ENCODE measurements around the gene UNC5B.

Gene UNC5B

DNA sequence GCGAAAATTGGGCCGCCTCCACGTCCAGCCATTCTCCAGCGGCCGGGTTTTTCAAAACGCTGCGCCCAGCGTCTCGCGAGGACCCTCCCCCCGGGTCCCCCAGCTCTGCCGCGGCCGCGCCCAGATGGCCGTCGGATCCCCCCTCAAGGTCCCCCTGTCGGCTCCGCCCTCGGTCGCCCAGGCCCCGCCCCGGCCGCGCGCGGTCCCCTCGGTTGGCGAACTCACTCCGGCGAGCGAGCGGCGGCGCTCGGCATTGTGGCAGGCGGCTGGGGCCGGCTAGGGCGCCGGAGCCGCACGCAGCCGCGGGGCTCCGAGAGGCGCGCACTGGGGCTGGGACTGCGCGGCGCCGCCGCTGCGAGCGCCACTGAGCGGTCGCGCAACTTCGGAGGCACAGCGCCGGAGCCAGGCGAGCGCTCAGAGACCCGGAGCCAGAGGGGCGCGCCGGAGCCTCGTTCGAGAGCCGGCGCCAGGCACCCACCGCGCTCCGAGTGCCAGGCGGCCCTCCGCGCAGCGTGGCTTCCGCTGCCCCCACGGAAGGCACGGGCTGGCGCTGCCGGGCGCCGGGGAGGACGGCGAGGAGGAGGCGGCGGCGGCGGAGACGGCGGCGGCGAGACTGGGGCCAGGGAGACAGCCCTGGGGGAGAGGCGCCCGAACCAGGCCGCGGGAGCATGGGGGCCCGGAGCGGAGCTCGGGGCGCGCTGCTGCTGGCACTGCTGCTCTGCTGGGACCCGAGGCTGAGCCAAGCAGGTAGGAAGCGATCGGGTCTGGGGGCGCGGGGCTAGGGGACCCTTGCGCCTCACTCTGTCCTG, at the start of gene UNC5B:
TSS of gene UNC5B (plus strand) at position 253 of the 809 bp plus-strand sequence. CDS start at position 669, 416 bp downstream.
- DNase-seq (ENCODE audit: low spot score) = peak; percentile 57

DNA sequence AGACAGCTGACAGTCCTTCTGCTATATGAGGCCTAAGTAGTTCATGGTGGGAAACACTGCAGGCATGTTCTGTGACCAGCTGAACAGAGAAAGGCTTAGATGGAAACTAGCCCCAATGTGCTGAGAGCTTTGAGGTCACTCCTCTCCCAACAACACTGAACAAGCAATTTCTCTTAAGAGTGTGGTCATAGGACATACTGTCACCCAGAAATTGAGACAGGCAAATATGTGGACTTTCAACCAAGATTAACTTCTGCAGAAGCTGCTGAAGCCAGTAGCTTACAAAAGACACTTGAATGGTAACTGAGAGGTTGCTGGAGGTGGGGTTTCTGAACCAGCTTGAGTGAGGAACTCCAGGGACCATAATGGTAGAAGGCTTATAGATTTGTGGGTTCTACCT, 38.9 kb upstream of the UNC5B start:
- DNase-seq (ENCODE audit: low spot score) = no peak

DNA sequence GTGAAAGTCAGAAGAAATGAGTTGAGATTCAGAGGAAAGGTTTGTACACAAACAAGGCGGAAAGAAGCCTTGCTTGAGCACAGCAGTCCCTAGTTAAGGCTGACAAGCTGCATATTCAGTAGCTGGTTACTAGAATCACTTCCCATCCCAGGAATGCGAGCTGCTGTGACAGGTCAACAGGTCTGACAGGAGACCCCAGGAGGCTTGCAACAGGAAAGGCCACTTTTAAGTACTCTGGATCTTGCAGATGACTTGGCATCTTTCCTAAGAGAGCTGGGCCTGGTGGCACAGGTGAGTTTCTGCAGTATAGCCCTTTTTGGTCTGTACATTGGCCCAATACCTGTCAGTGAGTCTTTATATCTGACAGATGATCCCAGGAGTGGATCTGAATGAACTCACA, 35.7 kb upstream of the UNC5B start:
- DNase-seq (ENCODE audit: low spot score) = no peak

DNA sequence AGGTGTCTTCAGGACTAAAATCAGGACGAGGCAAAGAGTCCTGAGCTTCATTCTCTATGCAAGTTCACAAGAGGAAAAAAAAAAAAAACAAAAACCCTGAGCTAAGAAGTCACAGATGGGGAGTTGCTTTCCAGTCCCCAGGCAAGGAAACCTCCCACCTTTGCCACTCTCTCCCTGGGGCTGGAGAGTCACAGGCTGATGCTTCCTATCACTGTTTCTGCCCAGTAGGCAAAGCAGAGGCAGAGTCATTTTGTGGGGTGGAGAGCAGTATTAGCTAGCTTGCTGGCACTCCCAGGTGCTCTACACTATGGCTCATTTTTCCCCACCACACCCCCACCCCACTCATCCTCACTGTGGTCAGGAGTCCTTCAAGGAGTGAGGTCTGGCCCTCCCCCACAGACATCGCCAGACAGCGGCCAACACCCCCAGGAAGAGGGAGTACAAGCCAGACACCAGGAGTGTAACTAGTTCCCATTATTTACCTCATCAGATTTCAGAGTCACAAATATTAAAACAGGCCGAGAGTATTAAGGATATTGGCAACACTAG, 34.6 kb upstream of the UNC5B start:
- DNase-seq (ENCODE audit: low spot score) = no peak

DNA sequence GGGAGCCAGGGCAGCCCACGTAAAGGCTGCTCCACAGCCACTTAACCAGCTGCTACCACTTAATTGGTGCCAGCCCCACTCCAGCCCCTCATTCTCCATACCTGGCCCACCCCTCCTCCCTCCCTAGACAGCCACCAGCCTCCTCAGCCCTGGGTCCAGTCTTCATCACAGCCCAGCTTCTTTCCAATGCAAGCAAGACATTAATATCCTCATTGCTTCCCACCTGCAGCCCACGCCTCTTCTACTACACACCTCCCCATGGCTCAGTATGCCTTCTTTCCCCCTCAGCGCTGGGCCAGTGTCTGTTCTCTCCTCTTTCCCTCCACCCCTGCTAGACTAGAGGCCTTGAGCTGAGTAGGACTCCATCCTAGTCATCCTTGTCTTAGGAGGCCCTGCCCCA, 33.5 kb upstream of the UNC5B start:
- no peak for DNase-seq (ENCODE audit: low spot score)

DNA sequence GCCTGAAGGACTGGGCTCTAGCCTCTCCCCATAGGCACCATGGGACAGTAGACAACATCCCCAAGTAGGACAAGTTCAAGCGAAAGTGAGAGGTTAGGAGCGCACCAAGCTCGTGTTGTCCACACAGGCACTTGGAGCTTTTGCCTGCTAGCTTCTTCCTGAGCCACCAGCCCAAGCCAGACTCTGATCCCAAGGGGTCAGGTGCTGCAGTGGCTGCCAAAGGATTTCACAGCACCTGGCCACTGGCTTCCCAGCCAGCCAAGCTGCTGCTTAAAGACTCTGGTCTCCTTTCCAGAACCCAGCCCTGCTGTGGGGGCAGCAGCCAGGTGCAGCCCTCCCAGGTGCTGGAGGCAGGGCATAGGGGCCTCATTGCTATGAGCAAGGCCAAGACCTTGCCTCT, 33.0 kb upstream of the UNC5B start:
- DNase-seq (ENCODE audit: low spot score) = no peak

DNA sequence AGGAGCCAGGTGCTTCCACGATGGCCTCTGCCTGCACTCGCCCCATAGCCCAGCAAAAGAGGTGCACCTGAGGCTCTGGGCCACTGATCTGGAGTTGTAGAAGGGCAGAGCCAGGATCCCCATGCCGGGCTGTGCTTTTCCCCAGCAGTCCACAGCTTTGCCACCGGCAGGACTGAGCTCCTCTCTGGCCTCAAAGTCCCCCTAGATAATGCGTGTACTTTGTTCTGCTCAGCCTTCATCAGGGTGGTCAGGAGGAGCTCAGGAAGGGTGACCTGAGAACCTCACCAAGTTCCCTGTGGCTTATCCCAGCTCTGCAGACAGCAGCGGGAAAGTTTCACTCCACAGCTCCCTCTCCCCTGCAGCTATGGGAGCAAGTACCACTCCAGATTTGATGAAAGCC, 27.9 kb upstream of the UNC5B start:
- DNase-seq (ENCODE audit: low spot score) = no peak

DNA sequence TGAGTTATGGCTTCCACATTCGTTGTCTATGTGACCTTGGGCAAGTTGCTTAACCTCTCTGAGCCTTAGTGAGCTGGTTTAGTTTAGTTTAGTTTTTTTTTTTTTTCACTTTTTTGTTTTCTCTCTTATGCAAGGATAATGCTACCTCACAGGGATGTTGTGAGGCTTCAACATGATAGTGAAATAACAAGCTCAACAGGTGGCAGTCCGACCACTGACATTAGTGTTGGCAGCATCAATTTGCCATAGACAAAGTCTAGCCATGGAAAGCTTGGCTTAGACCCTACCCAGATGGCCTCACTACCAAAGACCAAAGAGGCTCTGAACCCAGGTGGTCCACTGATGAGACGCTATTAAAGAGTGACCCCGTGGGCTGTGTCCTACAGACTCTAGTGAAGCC, 27.2 kb upstream of the UNC5B start:
- DNase-seq (ENCODE audit: low spot score) = no peak

DNA sequence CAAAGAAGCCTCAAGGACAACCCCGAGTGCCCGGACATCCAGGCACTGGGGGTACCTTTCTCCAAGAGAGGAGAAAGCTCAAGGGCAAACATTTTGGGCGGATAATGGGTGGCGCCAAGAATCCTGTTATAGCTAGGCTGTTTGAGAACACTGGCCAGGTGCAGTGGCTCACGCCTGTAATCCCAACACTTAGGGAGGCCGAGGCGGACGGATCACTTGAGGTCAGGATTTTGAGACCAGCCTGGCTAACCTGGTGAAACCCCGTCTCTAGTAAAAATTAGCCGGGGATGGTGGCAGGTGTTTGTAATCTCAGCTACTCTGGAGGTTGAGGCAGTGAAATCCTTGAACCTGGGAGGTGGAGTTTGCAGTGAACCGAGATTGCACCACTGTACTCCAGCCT, 25.2 kb upstream of the UNC5B start:
- no peak for DNase-seq (ENCODE audit: low spot score)

DNA sequence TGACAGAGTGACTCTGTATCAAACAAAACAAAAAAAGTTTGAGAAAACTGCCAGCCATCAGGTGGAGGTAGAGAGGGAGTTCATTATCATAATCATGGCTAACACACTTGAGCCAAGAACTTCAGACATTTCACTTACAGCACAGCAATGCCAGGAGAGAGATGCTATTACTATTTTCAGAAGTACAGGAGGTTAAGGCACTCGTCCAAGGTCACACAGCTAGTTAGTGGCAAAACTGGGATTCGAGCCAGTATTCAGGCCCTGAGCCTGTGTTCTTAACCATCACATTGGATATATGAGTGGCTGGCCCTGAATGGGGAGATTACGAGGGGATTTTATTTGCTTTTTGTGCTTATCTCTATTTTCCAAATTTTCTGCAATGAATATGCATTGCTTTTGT, 24.8 kb upstream of the UNC5B start:
- no peak for DNase-seq (ENCODE audit: low spot score)

DNA sequence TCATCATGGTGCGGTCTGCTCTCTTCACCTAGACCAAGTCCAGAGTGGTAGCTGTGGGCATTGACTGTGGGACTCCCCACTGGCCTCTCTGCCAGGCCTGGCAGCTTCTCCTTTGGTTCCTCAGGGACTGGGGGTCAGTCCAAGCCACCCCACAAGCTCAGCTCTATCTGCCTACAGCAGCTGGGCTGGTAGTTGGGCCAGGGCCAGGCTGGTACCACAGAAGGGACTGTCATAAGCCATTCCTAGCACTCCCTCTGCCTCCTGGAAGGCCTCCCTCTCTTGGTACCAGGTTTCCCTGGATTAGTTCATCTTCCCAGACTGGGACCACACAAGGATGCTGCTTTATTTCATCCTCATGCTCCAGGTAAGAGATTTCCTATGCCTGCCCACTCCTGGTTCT, 24.2 kb upstream of the UNC5B start:
- no peak for DNase-seq (ENCODE audit: low spot score)

DNA sequence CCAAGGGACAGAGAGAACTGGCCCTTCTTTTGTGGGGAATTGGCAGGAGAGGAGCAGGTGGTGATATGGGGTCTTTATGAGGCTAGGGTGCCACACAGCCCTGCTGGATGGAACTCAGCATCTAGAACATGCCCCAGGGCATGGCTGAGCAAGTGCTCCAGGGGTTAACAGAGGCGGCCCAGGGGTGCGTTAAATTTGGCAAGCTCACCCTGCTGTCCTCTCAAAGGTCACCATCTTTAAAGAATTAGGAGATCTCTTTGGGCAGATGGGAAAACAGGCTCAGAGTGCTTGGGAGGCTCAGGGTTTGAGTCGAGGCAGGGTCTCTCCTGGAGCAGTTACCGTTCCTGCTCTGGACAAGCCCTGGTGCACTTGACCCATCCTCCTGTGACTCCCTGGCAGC, 21.4 kb upstream of the UNC5B start:
- DNase-seq (ENCODE audit: low spot score) = no peak

DNA sequence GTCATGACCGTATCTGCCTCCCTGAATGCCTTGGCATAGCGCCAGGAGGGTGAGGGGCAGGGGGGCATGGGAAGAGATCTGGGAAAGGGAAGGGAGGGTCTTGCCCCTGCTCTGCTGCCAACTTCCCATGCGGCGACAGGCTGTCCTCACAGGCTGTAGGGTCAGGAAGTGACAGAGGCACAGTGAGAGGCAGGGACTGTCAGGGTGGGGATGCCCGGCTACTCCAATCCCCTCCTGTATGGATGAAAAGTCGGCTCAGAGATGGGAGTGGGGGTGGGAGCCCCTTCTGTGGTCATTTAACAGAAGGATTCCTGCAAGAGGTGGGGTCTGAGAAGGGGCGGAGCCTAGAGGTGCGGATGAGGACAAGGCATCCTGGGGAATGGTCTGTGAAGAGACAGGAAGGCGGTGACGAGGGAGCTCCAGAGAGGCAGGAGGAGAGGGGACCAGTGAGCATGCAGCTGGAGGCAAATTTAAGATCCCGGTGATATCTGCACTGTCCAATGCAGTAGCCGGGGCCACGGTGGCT, 20.8 kb upstream of the UNC5B start:
- no peak for DNase-seq (ENCODE audit: low spot score)

DNA sequence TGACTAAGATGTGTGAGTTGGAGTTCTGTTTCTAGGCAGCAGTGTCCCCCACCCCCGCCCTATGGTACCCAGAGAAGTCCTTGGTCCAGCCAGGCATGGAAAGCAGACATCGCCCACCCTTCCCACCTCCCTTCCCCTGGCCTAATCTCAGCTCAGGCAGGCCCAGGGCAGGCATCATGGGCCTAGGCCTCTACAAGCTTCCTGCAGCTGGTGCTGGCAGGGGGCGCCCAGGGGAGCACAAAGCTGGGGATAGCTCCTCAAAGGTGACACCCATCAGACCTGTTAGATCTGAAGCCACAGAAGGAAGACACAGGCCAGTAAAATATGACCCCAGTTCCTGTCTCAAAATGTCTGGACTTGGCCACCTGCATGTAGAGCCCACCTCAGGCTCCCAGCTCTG, 18.9 kb upstream of the UNC5B start:
- DNase-seq (ENCODE audit: low spot score) = no peak

DNA sequence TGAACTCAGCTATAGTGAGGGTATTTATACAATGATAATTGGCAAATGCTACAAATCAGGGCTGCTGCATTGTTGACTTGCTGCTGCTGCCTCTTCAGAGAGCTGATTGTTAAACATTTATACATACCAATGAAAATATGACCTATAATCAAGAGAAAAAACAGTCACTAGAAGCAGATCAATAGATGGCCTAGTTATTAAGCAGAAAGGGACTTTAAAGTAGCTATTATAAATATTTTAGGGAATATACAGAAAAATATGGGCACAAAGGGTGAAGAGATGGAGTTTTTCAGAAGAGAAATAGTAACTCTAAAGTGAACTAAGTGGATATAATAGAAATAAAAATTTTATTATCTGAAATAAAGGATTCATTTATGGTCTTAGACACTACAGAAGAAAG, 14.4 kb upstream of the UNC5B start:
- DNase-seq (ENCODE audit: low spot score) = no peak

DNA sequence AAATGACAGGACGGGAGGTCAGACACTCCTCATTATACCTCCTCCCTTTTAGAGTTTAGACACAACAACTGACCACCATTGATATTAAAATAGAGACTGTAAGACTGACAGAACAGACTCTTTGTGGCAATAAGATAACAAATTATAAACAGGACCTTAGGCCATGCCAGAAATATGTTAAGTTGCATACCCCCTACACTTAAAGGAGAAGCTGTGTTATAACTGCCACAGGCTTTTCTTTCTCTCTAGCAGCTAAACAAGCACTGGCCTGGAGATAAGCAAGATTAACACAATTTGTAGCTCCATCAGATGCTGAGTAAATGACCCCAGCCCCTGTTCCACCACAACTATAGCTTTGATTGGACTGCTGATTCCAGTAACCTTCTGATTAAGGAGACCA, 10.5 kb upstream of the UNC5B start:
- DNase-seq (ENCODE audit: low spot score) = no peak

DNA sequence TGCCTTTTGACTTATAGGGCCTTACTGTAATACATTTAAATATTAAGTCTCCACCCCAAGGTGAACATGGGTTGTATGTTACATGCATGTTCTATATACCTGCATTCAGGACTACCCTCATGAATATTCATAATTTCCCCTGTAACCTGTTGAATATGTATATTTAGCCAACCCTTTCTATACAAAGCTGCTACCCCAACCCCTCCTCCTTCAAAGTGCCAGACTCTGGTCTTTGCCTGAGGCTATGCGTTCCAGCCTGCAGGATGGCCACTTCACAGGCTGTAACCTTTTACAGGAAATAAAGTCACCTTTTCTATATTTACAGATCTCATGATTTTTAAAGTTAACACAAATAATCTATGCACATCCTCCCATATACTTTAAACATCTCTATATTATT, 10.1 kb upstream of the UNC5B start:
- no peak for DNase-seq (ENCODE audit: low spot score)

DNA sequence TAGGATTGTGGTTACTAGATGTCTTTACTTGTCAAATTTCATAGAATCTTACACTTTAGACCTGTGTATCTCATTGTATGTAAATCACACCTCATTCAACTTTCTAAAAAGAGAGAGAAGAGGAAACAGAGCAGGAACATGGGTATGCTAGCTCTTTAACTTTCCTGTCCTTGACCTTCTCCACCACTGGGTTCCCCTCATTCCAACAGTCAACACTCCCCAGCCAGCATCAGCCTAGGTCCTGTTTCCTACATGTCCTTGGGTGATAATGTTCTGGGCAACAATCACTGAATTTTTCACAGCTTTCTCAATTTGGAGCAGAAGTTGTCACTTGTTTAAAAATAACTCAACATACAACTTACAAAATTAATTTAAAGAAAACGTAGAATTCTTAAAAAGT, 9.2 kb upstream of the UNC5B start:
- DNase-seq (ENCODE audit: low spot score) = no peak

DNA sequence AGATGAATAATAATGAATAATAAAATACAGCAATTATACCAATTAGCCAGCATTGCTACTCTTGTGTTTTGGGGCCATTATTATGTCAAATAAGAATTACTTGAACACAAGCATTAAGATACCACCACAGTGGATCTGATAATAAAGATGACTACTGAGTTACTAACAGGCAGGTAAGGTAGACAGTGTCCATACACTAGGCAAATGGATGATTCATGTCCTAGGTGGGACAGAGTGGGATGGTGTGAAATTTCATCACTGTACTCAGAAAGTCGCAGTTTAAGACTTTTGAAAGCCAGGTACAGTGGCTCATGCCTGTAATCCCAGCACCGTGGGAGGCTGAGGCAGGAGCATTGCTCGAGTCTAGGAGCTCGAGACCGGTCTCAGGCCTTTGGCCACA, 8.7 kb upstream of the UNC5B start:
- DNase-seq (ENCODE audit: low spot score) = no peak

DNA sequence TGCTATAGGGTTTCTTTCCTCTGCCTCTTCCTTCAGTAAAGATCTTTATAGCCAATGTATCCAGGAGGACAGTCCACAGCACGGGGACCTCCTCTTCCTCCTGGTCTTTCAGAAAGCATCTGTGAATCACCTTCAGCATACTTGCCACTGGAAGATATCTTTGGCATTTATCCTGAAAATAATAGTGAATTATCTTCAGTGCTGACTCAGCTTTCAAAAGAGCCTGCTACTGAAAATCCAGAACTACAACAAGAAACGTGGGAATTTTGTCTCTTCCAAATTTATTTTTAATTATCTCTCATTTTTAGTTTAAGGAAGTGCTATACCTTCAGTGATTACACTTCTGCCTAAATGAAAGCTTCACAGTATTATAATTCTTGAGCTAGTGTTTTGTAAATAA, 7.6 kb upstream of the UNC5B start:
- no peak for DNase-seq (ENCODE audit: low spot score)

DNA sequence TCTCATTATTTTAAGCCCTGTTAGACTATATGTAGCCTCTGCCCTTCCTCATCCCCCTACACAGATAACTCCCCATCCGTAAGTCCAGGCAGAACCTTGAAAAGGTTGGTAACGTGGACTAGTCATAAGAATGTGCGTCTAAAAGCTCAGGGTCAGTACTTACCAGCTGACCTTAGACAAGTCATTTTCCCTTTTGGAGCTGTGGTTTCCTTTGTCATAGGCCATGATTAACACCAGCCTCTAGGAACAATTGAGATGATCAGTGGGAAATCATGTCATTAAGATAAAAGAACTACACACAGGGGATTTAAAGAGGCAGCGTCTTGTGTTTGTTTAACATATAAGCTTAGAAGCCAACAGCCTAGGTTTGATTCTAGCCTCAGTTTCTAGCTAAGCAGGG, 6.9 kb upstream of the UNC5B start:
- no peak for DNase-seq (ENCODE audit: low spot score)

DNA sequence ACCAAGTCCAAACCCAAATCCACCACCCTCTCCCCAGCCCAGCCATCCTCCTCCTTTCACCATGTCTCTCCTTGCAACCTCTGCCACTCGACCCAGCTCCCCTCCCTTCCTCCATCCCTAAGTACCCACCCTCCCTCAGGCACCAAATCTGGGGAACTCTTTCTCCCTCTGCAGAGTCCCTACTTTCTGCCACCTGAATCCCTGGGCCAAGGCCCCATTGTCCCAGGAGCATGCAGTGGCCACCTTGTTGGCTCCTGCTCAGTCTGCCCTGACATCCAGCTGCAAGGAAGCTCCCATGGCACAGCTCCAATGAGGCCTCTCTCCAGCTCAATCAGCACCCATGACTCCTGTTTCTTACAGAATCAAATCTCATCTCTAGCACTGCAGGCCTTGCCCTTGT, 5.5 kb upstream of the UNC5B start:
- no peak for DNase-seq (ENCODE audit: low spot score)

DNA sequence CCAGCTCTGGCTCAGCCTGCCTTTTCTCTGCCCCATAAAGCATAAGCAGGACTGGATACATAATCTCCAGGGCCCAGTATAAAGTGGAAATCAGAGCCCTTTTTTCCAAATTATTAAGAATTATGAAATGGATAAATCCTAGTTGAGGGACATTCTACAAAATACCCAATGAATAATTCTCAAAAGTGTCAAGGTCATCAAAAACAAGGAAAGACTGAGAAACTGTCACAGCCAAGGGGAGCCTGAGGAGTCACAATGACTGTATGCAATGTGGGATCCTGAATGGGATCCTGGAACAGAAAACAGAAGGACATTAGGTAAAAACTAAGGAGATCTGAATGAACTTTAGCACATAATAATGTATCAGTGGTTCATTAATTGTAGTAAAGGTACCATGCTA, 4.8 kb upstream of the UNC5B start:
- DNase-seq (ENCODE audit: low spot score) = no peak

DNA sequence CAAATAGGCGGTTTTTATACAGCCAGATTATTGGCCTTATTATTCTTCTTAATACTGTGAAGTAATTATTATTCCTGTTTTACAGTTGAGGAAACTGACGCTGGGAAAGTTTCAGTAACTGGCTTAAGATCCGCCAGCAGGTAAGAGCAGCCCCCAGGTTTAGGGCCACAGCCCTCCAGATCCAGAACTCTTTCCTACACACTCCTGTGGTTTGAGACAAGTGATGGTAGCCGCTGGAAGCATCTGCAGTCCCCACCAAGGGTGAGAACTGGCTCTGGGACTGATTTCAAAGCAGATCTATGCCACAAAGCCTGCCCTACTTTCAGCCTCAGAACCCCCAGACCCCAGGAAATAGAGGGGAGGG, 3.0 kb upstream of the UNC5B start:
- DNase-seq (ENCODE audit: low spot score) = no peak
